ENCODE results near the gene RTP4. TPM values are rescaled to one million over a fixed set of nuclear protein-coding genes. Genes with fewer than 3 reads are reported as not detected.

RTP4 gene
- total RNA-seq, 4 donors from 2014 or later, result 0.45 to 3.4 (median 1.5) TPM

DNA sequence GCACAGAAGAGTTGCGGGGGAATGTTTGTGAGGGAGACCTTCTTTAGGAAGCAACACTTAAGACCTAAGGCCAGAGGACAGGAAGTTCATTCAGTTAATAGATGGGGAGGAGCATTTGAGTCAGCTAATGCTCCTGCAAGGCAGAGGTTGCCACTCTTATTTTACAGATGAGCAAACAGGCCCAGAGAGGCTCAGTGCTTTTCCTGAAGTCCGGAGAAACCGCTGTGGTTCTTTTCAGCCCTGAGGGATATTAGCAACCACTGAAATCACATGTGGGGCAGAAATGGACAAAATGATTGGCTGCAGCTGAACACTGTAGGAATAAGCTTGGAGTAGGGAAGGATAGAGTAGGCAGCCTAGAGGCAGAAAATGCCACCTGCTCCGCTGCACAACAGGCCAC lies 33.3 kb upstream of the RTP4 start:
- Histone ChIP-seq H3K9me3 (no peaks in the 10 kb centered on the region), H3K4me3 (replicated peaks in 1 of 3) (no peak overlapping the region), H3K36me3 (no peaks in the 10 kb centered on the region), H3K27me3 (no peaks in the 10 kb centered on the region), H3K27ac (no peak overlapping the region), H3K4me1 (no peaks in the 10 kb centered on the region)
- TF ChIP-seq CTCF (IDR thresholded peaks at IDR 0.05), result no peak
- TF ChIP-seq POLR2A (IDR thresholded peaks at IDR 0.05), result no peak
- WGBS, 2 donors, result 87 to 90% methylated on average over 4 of the region's 4 CpGs
- DNase-seq, result no peak
- intact Hi-C loops (cut with DNase I), result no loop called here

DNA sequence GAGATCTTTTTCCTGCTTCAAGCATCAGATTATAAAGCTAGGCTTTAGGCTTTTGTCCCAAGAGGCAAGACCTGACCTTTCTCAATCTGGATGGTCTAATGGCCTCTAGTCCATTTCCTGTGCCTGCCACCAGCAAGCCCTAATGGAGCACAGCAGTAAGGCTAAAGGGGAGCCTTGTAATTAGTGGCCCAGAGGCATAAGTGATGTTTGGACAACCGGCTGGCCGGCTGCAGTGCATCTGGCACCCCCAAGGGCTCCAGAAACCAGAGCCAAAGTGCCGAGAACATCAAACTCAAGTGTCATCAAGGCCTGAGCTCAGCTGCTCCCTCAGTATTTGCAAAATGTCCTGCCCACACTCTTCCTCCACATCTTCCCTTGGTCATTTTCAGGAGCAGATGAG lies 31.9 kb upstream of the RTP4 start:
- TF ChIP-seq POLR2A (IDR thresholded peaks at IDR 0.05) (no peak), CTCF (IDR thresholded peaks at IDR 0.05) (no peak)
- Histone ChIP-seq H3K4me3 (replicated peaks in 1 of 3) (no peak overlapping the region), H3K4me1 (no peaks in the 10 kb centered on the region), H3K27ac (no peak overlapping the region), H3K27me3 (no peaks in the 10 kb centered on the region), H3K36me3 (no peaks in the 10 kb centered on the region), H3K9me3 (no peaks in the 10 kb centered on the region)
- intact Hi-C loops (cut with DNase I), result no loop called here
- 29% methylated on average over 1 of the region's 3 CpGs; no CpG with 5 or more reads in 1 of the 2 donors for WGBS, 2 donors
- no peak for DNase-seq

DNA sequence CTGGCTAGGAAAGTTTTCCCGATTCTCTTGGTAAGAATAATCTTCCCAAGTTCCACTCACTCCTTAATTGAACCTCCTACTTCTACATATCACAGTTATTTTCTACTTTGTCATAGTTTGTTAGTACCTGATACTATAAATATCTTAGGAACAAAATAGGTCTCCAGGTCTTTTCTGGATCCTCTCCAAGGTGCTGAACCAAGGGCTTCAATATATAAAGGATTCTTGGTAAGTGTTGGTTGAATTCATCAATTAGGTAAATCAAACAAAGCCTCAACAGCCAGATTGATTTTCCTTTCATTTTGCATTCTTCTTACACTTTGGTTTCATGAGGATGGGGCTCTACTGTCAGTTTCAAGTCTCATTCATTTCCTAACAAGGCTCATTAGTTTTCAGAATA lies 27.6 kb upstream of the RTP4 start:
- Histone ChIP-seq H3K9me3 (no peaks in the 10 kb centered on the region), H3K36me3 (no peaks in the 10 kb centered on the region), H3K27me3 (no peaks in the 10 kb centered on the region), H3K4me1 (no peaks in the 10 kb centered on the region), H3K4me3 (replicated peaks in 1 of 3) (no peak overlapping the region), H3K27ac (no peak overlapping the region)
- intact Hi-C loops (cut with DNase I), result no loop called here
- DNase-seq, result no peak
- no peak for TF ChIP-seq POLR2A (IDR thresholded peaks at IDR 0.05)
- TF ChIP-seq CTCF (IDR thresholded peaks at IDR 0.05), result no peak
- 88 to 90% methylated on average over 1 of the region's 1 CpG for WGBS, 2 donors

GRCh38 chr3:187342255-187342654 lies 25.9 kb upstream of the RTP4 start:
- TF ChIP-seq CTCF (IDR thresholded peaks at IDR 0.05) (no peak), POLR2A (IDR thresholded peaks at IDR 0.05) (no peak)
- Histone ChIP-seq H3K36me3 (no peaks in the 10 kb centered on the region), H3K4me1 (no peaks in the 10 kb centered on the region), H3K9me3 (no peaks in the 10 kb centered on the region), H3K27me3 (no peaks in the 10 kb centered on the region), H3K27ac (no peak overlapping the region), H3K4me3 (replicated peaks in 1 of 3) (no peak overlapping the region)
- no peak for DNase-seq
- 80% methylated on average over 4 of the region's 4 CpGs for WGBS, 2 donors
- intact Hi-C loops (cut with DNase I), result no loop called here

- no peak overlapping the region for H3K27ac ChIP-seq
- no peaks in the 10 kb centered on the region for H3K36me3 ChIP-seq
- H3K4me3 ChIP-seq (replicated peaks in 1 of 3), result no peak overlapping the region
- TF ChIP-seq POLR2A (IDR thresholded peaks at IDR 0.05), result no peak
- TF ChIP-seq CTCF (IDR thresholded peaks at IDR 0.05), result no peak
- no peak for DNase-seq
- no peaks in the 10 kb centered on the region for H3K9me3 ChIP-seq
- WGBS, 2 donors, result 77 to 79% methylated on average over 1 of the region's 1 CpG
- intact Hi-C loops (cut with DNase I), result no loop called here
- H3K27me3 ChIP-seq, result no peaks in the 10 kb centered on the region
- H3K4me1 ChIP-seq, result no peaks in the 10 kb centered on the region
Observed at GRCh38 chr3:187343670-187344069, 24.5 kb upstream of the RTP4 start.

Data from thyroid gland (tissue), 4 donors.